Lower lobe of right lung (tissue), 2 donors: Measurements from ENCODE around the gene NAB2. TPM values are rescaled to one million over a fixed set of nuclear protein-coding genes. Genes with fewer than 3 reads are reported as not detected.

Source experiments
- ATAC-seq, 2 donors: fragments of 200-7000 bp; cut with Tn5 transposase; one replicate each; pipeline ENCODE4 v1.9.1; 2020 to 2022; ENCODE audit warnings: mild to moderate bottlenecking in 2 of 2, moderate library complexity in 2 of 2
- DNase-seq: peaks from one replicate; pipeline ENCODE4 v3.0.0-alpha.2; 2020
- H3K27ac ChIP-seq: fragments of 200-600 bp; one replicate; pipeline ENCODE4 v1.8.0; 2022
- H3K27me3 ChIP-seq: fragments of 200-600 bp; one replicate; pipeline ENCODE4 v1.8.0; 2022; ENCODE audit warnings: low read depth
- H3K36me3 ChIP-seq: fragments of 200-600 bp; one replicate; pipeline ENCODE4 v1.8.0; 2022; ENCODE audit warnings: mild to moderate bottlenecking
- H3K4me1 ChIP-seq: fragments of 200-600 bp; one replicate; pipeline ENCODE4 v1.8.0; 2022
- H3K4me3 ChIP-seq: fragments of 200-600 bp; one replicate; pipeline ENCODE4 v1.8.0; 2022; ENCODE audit warnings: mild to moderate bottlenecking
- H3K9me3 ChIP-seq: fragments of 200-600 bp; one replicate; pipeline ENCODE4 v1.8.0; 2022
- intact Hi-C: fragments of 100-400 bp; cut with DNase I; formaldehyde crosslinking; loops from one replicate; pipeline ENCODE4 v1.11.0; 2022
- total RNA-seq: library from RNA; stranded (reverse); fragmentation: NEBNext Ultra II Directional; extraction: Animal tissue kit (Norgen Biotek cat#: 25700); gene quantifications from one replicate; pipeline ENCODE4 v1.2.1, GENCODE V29; 2021
- TF ChIP-seq, protein P1 (sequence below): fragments of 200-600 bp; IDR thresholded peaks from one replicate; pipeline ENCODE4 v1.8.0; 2022; ENCODE audit warnings: antibody characterized with exemption, mild to moderate bottlenecking
- donor health status: DM: no; HTN: yes; CAD: no; lungs with severe emphysema.

The NAB2 gene
- total RNA-seq, 1 donor from 2014 or later: 28.9 TPM

DNA sequence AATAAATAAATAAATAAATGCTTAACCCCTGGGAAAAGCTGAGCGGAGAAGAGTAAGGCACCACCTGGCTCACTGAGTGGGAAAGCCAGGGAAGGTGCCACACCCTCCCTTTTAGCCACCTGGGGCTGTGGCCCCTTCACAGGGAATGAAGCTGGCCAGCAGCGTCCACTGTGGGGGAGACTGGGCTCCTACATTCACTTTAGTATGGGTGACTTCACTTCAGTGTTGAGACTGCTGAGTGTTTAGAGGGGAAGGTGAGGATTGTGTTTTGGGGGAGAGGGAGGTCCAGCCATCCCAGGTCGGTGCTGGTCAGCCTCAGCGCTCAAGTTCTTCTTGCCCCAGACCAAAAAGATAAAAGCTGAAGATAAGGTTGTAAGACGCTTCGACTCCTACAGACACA lies 1.6 kb downstream of the NAB2 start:
- H3K4me1 ChIP-seq: peaks cover 64% of the 10 kb centered on the region
- no peaks in the 10 kb centered on the region for H3K27me3 ChIP-seq
- H3K9me3 ChIP-seq: no peaks in the 10 kb centered on the region
- DNase-seq (no peak), ATAC-seq (no peak)
- TF ChIP-seq, protein P1, sequence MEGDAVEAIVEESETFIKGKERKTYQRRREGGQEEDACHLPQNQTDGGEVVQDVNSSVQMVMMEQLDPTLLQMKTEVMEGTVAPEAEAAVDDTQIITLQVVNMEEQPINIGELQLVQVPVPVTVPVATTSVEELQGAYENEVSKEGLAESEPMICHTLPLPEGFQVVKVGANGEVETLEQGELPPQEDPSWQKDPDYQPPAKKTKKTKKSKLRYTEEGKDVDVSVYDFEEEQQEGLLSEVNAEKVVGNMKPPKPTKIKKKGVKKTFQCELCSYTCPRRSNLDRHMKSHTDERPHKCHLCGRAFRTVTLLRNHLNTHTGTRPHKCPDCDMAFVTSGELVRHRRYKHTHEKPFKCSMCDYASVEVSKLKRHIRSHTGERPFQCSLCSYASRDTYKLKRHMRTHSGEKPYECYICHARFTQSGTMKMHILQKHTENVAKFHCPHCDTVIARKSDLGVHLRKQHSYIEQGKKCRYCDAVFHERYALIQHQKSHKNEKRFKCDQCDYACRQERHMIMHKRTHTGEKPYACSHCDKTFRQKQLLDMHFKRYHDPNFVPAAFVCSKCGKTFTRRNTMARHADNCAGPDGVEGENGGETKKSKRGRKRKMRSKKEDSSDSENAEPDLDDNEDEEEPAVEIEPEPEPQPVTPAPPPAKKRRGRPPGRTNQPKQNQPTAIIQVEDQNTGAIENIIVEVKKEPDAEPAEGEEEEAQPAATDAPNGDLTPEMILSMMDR: no peak
- peak overlapping the region; percentile 88 for H3K27ac ChIP-seq
- H3K4me3 ChIP-seq: peak overlapping the region; percentile 94
- intact Hi-C loops: no loop called here
- peaks cover 45% of the 10 kb centered on the region for H3K36me3 ChIP-seq

DNA sequence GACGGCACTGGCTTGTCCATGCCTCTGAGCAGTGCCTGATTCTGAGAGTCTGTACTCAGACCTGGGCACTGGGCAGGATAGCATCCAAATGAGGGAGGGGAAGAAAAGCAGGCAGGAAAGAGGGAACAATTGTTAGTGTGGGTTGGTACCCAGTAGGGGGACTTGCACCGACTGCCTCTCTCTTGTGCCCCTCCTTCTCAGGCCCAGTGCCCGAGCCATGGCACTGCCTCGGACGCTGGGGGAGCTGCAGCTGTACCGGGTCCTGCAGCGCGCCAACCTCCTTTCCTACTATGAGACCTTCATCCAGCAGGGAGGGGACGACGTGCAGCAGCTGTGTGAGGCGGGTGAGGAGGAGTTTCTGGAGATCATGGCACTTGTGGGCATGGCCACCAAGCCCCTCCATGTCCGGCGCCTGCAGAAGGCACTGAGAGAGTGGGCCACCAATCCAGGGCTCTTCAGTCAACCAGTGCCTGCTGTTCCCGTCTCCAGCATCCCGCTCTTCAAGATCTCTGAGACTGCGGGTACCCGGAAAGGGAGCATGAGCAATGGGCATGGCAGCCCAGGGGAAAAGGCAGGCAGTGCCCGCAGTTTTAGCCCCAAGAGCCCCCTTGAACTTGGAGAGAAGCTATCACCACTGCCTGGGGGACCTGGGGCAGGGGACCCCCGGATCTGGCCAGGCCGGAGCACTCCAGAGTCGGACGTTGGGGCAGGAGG lies 2.2 kb downstream of the NAB2 start:
- TF ChIP-seq, protein P1: no peak
- peak overlapping the region; percentile 94 for H3K4me3 ChIP-seq
- peak overlapping the region; percentile 88 for H3K27ac ChIP-seq
- peaks cover 58% of the 10 kb centered on the region for H3K4me1 ChIP-seq
- intact Hi-C loops: no loop called here
- ATAC-seq: no peak
- no peaks in the 10 kb centered on the region for H3K9me3 ChIP-seq
- peaks cover 51% of the 10 kb centered on the region for H3K36me3 ChIP-seq
- no peaks in the 10 kb centered on the region for H3K27me3 ChIP-seq
- no peak for DNase-seq

DNA sequence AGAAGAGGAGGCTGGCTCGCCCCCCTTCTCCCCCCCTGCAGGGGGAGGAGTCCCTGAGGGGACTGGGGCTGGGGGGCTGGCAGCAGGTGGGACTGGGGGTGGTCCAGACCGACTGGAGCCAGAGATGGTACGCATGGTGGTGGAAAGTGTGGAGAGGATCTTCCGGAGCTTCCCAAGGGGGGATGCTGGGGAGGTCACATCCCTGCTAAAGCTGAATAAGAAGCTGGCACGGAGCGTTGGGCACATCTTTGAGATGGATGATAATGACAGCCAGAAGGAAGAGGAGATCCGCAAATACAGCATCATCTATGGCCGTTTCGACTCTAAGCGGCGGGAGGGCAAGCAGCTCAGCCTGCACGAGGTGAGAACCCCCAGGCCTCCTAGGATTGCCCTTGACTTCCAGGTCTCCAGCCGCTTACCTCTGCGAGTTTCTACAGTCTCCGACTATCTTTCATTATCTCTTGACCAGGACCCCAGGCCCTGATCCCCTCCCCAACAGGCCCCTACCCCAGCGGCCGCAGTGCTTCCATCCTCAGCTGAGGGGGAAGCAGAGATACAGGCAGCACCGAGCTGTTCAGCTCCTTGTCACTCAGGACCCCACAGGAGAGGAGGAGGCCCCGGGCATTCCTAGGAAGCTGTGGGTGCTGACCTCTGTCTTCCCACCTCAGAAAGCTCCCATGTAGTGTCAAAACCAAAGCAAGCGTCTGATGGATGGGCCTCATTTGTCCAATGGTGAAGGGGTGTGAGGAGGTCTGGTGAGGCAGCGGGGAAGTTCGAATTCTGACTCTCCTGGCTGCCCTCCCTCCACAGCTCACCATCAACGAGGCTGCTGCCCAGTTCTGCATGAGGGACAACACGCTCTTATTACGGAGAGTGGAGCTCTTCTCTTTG lies 3.0 kb downstream of the NAB2 start:
- peaks cover 59% of the 10 kb centered on the region for H3K36me3 ChIP-seq
- peak overlapping the region; percentile 94 for H3K4me3 ChIP-seq
- H3K27me3 ChIP-seq: no peaks in the 10 kb centered on the region
- ATAC-seq (no peak), DNase-seq (no peak)
- TF ChIP-seq, protein P1: no peak
- no peaks in the 10 kb centered on the region for H3K9me3 ChIP-seq
- intact Hi-C loops: no loop called here
- H3K27ac ChIP-seq: peak overlapping the region; percentile 88
- peaks cover 52% of the 10 kb centered on the region for H3K4me1 ChIP-seq

DNA sequence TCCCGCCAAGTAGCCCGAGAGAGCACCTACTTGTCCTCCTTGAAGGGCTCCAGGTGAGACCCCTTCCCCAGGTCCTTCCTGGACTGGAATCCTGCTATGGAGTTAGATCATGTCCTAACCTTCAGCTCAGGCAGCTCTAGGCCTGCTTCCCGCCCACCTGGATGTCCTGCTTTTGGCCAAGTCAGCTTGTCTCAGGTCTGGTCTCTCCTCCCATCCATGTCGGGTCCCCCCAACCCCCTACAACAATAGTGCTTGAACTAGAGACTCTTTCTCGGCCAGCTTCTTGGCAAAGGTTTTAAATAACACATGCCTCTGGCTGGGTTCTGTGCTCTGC lies 3.6 kb downstream of the NAB2 start:
- Histone ChIP-seq H3K4me3 (no peak overlapping the region), H3K27me3 (no peaks in the 10 kb centered on the region), H3K27ac (peak overlapping the region; percentile 53), H3K4me1 (peaks cover 52% of the 10 kb centered on the region), H3K9me3 (no peaks in the 10 kb centered on the region), H3K36me3 (peaks cover 65% of the 10 kb centered on the region)
- intact Hi-C loops: no loop called here
- TF ChIP-seq, protein P1: no peak
- ATAC-seq: no peak
- DNase-seq: no peak

DNA sequence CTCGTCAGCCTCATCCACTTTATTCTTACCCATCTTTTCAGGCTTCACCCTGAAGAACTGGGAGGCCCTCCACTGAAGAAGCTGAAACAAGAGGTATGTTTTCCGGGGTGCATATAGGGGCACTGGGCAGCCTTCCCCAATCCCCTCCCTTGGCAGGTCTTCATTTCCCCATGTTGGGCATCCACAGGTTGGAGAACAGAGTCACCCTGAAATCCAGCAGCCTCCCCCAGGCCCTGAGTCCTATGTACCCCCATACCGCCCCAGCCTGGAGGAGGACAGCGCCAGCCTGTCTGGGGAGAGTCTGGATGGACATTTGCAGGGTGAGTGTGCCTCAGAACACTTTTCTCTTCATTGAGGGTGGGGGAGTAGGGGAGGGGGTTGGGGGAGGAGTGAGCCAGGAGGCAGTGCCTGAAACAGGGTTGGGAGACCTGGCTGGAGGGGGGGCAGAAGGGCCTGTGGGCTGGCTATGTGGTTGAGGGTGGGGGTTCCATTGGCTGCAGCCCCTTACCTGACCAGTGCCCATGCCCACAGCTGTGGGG lies 4.0 kb downstream of the NAB2 start:
- peak overlapping the region; percentile 53 for H3K27ac ChIP-seq
- H3K4me1 ChIP-seq: peaks cover 51% of the 10 kb centered on the region
- DNase-seq: no peak
- H3K27me3 ChIP-seq: no peaks in the 10 kb centered on the region
- peaks cover 70% of the 10 kb centered on the region for H3K36me3 ChIP-seq
- ATAC-seq: no peak
- no peak overlapping the region for H3K4me3 ChIP-seq
- intact Hi-C loops: no loop called here
- TF ChIP-seq, protein P1: no peak
- no peaks in the 10 kb centered on the region for H3K9me3 ChIP-seq
